Measurements from ENCODE around the gene SNRPD2.
"Not testable (repeated sequence)": the region's sequence is repeated elsewhere in the genome, so short reads cannot be mapped to it uniquely, and the experiment has no call there.

Gene SNRPD2

GRCh38 chr19:45705115-45705514, 13.4 kb upstream of the SNRPD2 start:
- DNase-seq (ENCODE audit: low spot score), result no peak

DNA sequence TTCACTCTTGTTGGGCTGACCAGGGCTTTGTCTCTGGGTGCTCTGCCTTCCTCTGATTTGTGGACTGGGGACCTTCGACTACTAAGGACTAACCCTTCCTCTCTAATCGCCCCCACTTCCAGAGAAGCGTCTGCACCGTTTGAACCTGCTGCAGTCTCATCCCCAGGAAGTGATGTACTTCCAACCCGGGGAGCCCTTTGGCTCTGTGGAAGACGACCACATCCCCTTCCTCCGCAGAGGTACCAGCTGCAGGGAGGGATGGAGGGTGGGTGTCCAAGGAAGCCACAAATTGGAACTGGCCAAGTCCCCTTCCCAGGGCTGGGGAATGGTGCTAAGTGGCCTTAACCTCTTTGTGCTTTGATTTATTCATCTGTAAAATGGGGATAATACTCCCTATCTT, 9.9 kb upstream of the SNRPD2 start:
- no peak for DNase-seq (ENCODE audit: low spot score)

DNA sequence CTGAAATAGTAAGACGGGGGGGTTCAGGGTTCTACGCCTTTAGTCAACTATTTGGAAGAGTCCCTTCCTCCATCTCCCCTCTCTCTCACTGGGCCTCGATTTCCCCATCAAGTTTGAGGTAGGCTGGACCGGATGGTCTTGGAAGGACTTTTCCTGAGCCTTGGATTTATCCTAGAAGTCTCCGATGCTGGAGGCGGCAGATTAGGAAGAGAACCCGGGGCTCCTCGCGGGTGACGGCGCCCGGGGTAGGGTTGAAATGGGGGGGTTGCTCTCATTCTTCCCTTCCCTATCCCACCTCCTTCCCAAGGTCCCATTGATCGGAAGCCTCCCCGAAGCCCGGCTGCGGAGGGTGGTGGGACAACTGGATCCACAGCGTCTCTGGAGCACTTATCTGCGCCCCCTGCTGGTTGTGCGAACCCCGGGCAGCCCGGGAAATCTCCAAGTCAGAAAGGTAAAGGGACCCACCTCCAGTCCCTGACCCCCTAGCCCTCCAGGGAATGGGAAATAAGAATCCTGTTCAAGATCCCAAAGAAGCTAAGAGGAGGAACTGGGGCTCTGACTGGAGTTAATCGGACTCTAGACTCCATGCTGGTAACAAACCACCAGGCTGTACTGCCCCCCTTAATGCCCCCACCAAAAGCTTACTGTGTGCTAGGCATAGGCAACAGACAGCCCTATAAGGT, 1.5 kb upstream of the SNRPD2 start:
- DNase-seq (ENCODE audit: low spot score), result peak; percentile 82

GRCh38 chr19:45692187-45693105, 693 bp upstream of the SNRPD2 start, which contains the start of gene QPCTL:
TSS of gene QPCTL (plus strand) at chr19:45692666. CDS start at chr19:45692704, 38 bp downstream.
- peak; percentile 97 for DNase-seq (ENCODE audit: low spot score)

GRCh38 chr19:45687599-45687998, 4.2 kb downstream of the SNRPD2 start:
- DNase-seq (ENCODE audit: low spot score), result no peak

DNA sequence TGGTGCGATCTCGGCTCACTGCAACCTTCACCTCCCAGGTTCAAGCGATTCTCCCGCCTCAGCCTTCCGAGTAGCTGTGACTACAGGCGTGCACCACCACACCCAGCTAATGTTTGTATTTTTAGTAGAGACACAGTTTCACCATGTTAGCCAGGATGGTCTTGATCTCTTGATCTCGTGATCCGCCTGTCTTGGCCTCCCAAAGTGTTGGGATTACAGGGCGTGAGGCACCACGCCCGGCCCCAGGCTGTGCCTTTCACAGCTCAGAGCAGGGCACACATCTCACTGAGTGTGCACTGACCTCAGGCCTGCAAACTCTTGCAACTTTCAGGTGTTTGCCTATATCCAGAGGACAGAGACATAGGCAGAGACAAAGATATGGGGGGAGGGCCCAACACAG, 6.7 kb downstream of the SNRPD2 start:
- not testable (repeated sequence) for DNase-seq (ENCODE audit: low spot score)

GRCh38 chr19:45682908-45683307, 8.8 kb downstream of the SNRPD2 start:
- no peak for DNase-seq (ENCODE audit: low spot score)

- no peak for DNase-seq (ENCODE audit: low spot score)
Observed at GRCh38 chr19:45682117-45682516, 9.6 kb downstream of the SNRPD2 start.

DNA sequence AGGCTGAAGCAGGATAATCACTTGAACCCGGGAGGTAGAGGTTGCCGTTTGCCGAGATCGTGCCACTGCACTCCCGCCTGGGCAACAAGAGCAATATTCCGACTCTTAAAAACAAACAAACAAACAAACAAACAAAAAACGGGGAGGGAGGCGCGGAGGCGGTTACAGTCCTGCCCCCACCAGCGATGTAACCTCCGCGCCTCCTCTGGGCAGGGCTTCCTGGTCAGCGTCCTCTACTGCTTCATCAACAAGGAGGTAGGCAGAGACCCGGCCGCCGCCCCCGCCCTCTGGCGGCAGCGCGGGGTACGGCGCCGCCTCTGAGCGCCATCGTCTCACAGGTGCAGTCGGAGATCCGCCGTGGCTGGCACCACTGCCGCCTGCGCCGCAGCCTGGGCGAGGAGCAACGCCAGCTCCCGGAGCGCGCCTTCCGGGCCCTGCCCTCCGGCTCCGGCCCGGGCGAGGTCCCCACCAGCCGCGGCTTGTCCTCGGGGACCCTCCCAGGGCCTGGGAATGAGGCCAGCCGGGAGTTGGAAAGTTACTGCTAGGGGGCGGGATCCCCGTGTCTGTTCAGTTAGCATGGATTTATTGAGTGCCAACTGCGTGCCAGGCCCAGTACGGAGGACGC, 10.2 kb downstream of the SNRPD2 start:
- peak; percentile 90 for DNase-seq (ENCODE audit: low spot score)

DNA sequence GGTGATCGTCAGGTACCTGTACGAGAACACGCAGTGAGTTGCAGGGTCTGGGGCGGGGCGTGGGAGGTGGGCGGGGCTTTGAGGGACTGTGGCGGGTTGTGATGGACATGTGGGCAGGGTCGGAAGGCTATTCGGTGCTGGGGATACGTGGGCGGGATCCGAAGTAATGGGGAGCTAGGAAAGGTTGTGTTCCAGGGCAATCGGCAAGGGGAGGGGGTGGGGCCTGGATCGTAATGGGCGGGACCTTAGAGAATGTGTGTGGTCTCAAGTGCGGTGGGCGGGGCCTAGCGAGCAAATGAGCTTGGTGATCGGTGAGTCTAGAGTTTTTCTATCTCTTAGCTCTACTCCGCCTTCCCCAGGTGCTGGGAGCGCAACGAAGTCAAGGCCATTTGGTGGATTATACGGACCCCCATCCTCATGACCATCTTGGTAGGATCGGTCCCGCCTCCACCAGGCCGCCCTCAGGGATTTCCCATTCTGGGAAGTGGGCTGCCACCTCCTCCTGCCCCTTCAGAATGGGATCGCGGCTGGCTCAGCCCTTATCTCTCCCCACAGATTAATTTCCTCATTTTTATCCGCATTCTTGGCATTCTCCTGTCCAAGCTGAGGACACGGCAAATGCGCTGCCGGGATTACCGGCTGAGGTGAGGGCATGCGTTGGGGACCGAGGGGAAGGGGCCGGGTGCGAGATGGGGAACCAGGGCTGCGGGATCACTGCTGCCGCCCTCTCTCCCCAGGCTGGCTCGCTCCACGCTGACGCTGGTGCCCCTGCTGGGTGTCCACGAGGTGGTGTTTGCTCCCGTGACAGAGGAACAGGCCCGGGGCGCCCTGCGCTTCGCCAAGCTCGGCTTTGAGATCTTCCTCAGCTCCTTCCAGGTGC, 14.2 kb downstream of the SNRPD2 start:
- DNase-seq (ENCODE audit: low spot score), result peak; percentile 73

DNA sequence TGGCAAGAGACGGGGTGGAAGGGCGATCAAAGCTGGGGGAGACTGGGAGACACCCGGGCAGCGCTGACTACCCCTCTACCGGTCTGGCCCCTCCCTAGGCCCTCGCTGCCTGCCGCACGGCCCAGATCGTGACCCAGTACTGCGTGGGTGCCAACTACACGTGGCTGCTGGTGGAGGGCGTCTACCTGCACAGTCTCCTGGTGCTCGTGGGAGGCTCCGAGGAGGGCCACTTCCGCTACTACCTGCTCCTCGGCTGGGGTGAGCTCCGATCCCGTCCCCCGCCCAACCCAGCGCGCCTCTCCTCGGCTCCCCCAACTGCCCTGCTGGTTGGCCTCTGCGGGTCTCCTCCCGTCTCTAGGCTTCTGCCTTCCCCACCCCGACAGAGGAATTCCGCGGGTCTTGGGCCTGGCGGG, 14.9 kb downstream of the SNRPD2 start:
- peak; percentile 8 for DNase-seq (ENCODE audit: low spot score)

DNA sequence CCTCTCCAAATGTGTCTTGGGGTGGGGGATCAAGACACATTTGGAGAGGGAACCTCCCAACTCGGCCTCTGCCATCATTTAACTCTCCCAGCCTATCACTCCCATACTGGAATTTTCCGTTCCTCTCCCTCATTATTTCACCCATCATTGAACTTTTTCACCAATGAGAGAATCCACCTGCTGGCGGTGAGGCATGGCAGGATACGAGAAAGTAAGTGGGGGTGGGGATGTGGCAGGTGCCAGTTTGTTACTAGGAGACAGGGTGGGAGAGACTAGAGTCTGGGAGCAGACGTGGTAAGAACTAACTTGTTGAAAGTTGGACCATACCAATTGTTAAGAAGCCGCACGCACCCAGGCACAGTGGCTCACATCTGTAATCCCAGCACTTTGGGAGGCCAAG, 16.8 kb downstream of the SNRPD2 start:
- no peak for DNase-seq (ENCODE audit: low spot score)

GRCh38 chr19:45670670-45671453, 20.9 kb downstream of the SNRPD2 start:
- peak; percentile 92 for DNase-seq (ENCODE audit: low spot score)

- DNase-seq (ENCODE audit: low spot score), result no peak
Observed at GRCh38 chr19:45668342-45668871, 23.3 kb downstream of the SNRPD2 start.

DNA sequence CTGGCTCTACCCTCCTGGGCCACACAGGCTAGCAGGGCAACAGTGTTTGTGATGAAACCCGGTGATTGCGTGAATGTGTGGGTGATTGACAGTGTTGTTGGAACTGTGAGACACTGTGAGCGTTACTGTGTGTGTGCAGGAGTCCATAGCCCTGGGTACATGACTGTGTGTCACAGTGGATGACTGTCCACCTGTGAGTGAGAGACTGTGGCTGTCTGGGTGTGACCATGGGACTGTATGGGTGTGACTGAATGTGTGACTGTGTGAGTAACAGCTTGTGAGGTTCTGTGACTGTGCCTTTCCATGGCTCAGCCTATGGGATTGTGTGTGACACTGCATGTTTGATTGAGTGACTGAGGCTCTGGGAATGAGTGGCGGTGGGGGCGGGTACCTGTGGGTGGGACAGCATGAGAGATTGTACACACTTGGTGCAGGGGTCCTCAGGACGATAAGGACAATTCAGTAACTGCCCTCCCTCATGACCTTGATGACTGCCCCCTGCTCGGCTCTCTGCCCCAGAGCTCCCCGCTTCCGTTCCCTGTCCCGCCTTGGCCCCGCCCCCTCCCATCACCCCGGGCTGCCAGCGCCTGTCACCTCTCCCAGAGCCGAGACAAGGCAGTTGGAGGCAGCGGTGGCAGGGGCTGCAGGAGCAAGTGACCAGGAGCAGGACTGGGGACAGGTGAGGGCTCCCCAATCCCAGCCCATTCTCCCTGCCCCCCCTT, 24.0 kb downstream of the SNRPD2 start, which contains the start of gene GIPR:
TSS of gene GIPR (plus strand) at position 602 of the 722 bp plus-strand sequence. CDS start 1,300 bp downstream, outside the sequence.
- DNase-seq (ENCODE audit: low spot score), result peak; percentile 57

- no peak for DNase-seq (ENCODE audit: low spot score)
Observed at GRCh38 chr19:45664575-45664974, 27.2 kb downstream of the SNRPD2 start.

- no peak for DNase-seq (ENCODE audit: low spot score)
Observed at GRCh38 chr19:45663800-45664199, 28.0 kb downstream of the SNRPD2 start.

DNA sequence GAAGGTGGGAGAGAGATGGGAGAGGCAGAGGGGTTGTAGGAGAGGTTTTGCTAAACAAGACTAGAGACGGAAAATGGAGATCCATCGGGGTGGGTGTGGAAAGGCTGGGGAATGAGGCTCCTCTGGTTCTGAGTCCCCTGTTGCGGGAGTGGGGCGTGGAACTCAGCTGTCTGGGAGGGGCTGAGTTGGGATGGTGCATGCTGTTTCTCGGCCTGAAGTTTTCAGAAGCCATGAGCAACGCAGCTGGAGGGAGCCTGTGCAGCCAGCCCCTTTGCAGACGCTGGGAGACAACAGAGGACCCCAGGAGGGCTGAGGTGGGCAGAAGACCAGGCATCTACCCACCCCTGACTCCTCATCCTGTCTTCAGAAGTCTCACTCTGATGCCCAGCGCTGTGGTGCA, 31.1 kb downstream of the SNRPD2 start:
- DNase-seq (ENCODE audit: low spot score), result peak; percentile 6

DNA sequence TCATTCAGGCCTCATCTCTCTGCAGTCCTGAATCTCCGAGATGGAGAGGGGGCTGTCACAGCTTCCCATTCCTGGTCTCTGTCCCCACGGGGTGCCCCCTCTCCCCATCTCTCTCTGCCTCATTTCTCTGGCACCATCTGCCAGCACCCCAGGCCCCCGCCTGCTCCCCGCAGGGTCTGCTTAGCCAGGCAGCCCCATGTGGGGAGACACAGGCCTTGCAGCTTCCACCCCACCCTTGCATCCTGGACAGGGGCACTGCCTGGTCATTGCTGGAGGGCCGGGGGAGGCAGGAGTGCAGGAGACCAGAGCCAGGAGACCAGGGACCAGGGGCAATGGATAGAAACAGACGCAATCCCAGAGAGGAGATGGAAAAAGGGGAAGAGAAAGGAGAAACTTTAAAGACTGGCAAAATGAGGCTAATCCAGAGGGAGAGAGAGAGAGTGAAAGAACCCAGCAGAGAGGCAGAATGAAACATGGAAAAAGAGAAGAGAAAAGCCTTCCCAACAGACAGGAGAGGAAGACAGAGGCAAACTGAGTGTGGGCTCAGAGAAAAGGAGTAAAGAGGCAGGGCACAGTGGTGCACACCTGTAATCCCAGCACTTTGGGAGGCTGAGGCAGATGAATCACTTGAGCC, 32.5 kb downstream of the SNRPD2 start:
- peak; percentile 7 for DNase-seq (ENCODE audit: low spot score)
